ENCODE data around the gene ATP5ME. TPM values are rescaled to one million over a fixed set of nuclear protein-coding genes. Genes with fewer than 3 reads are reported as not detected.

ATP5ME gene
- total and polyA plus RNA-seq, 2 of the 13 experiments (the other 11 are each of a cell fraction or from before 2014, with no cell fraction given): 305 to 753 TPM

DNA sequence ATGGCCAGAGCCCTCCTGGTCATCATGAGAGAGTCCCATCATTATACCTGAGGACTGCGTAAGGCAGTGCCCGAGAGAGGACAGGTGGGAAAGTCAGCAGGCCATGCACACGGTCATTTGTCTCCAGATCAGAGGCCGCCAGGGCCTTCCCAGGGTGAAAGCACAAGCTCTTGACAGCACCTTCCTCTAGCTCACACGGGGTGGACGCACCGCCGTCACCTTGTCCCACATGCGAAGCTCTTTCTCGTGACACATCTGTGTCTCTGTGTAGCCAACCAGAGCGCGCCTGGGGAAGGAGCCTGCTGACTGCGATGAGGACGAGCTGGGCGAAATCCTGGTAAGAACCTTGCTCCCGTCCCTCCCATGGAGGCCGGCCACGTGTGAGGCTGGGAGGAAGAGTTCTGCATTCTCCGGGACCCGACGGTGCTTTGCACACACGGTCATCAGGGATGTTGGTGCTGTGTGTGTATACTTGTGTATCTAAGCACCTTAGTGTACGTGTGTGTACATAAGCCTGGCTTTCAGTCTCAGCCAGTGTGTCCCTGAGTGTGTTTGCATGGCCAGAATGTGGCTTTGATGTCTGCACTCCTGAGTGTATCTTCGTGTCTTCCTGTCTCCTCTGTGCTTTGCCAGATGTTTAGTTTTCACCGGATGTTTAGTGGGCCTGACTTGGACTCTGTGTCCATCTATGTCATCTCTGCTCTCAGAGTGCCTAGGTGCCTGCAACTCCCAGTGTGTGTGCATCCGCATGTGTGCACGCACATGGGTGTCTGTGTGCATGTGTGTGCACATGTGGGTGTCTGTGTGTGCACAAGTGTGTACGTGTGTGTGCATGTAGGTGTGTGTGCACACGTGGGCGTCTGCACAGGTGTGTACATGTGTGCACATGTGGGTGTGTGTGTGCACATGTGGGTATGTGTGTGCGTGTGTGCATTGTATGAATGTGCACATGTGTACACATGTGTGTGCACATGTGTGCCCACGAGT is 15.1 kb downstream of the ATP5ME start (continued):
- TF ChIP-seq ZMAT5 (CRISPR knock-in tag; IDR thresholded peaks at IDR 0.05; ENCODE audit: borderline replicate concordance, low read depth) (no peak), CBX1 (IDR thresholded peaks at IDR 0.05; ENCODE audit: low read depth) (peak; percentile 64), ZKSCAN5 (CRISPR knock-in tag; IDR thresholded peaks at IDR 0.05) (no peak), ZNF703 (CRISPR knock-in tag; IDR thresholded peaks at IDR 0.05; ENCODE audit: borderline replicate concordance) (no peak), ETV5 (CRISPR knock-in tag; IDR thresholded peaks at IDR 0.05; ENCODE audit: borderline replicate concordance) (peak; percentile 96), RAD51 (IDR thresholded peaks at IDR 0.05; ENCODE audit: borderline replicate concordance) (no peak), KDM4B (CRISPR knock-in tag; IDR thresholded peaks at IDR 0.05) (no peak), KAT2B (IDR thresholded peaks at IDR 0.05; ENCODE audit: borderline replicate concordance, low read depth, low read length) (no peak), HNRNPH1 (optimal IDR thresholded peaks at IDR 0.05; ENCODE audit: low read depth, low read length) (peak; percentile 49), ZNF747 (CRISPR knock-in tag; IDR thresholded peaks at IDR 0.05; ENCODE audit: borderline replicate concordance) (no peak), ZNF225 (CRISPR knock-in tag; IDR thresholded peaks at IDR 0.05) (no peak), ZNF205 (CRISPR knock-in tag; IDR thresholded peaks at IDR 0.05) (no peak), RXRA (CRISPR knock-in tag; IDR thresholded peaks at IDR 0.05) (peak; percentile 52; the same call in 1 of the 2 replicates), THYN1 (CRISPR knock-in tag; IDR thresholded peaks at IDR 0.05; ENCODE audit: borderline replicate concordance, low read depth) (no peak), ZNF101 (CRISPR knock-in tag; IDR thresholded peaks at IDR 0.05; ENCODE audit: borderline replicate concordance, low read depth) (no peak), HNF1B (CRISPR knock-in tag; IDR thresholded peaks at IDR 0.05) (0 out of 2 replicates have a peak, but pooled peaks have one; percentile 15), ZNF431 (CRISPR knock-in tag; IDR thresholded peaks at IDR 0.05; ENCODE audit: borderline replicate concordance, low read depth) (no peak), ZNF260 (CRISPR knock-in tag; IDR thresholded peaks at IDR 0.05; ENCODE audit: borderline replicate concordance, low read depth) (no peak), FIP1L1 (IDR thresholded peaks at IDR 0.05; ENCODE audit: borderline replicate concordance, insufficient read depth, low read depth, low read length) (no peak), SIX4 (CRISPR knock-in tag; IDR thresholded peaks at IDR 0.05) (no peak), FOSL2 (CRISPR knock-in tag; IDR thresholded peaks at IDR 0.05) (peak; percentile 11; the same call in 1 of the 2 replicates), TERF1 (CRISPR knock-in tag; IDR thresholded peaks at IDR 0.05) (no peak), TBX2 (CRISPR knock-in tag; IDR thresholded peaks at IDR 0.05; ENCODE audit: borderline replicate concordance) (peak; percentile 76), MTA1 (CRISPR knock-in tag; IDR thresholded peaks at IDR 0.05; ENCODE audit: borderline replicate concordance) (no peak), PHB2 (IDR thresholded peaks at IDR 0.05; ENCODE audit: partially characterized antibody) (no peak)
- TF ChIP-seq, protein P1, sequence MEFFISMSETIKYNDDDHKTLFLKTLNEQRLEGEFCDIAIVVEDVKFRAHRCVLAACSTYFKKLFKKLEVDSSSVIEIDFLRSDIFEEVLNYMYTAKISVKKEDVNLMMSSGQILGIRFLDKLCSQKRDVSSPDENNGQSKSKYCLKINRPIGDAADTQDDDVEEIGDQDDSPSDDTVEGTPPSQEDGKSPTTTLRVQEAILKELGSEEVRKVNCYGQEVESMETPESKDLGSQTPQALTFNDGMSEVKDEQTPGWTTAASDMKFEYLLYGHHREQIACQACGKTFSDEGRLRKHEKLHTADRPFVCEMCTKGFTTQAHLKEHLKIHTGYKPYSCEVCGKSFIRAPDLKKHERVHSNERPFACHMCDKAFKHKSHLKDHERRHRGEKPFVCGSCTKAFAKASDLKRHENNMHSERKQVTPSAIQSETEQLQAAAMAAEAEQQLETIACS (CRISPR knock-in tag; IDR thresholded peaks at IDR 0.05): no peak

All from HepG2 (cell line).